Lung microvascular endothelial cell (primary cell): ENCODE measurements around the gene FAM222B. TPM values are rescaled to one million over a fixed set of nuclear protein-coding genes. Genes with fewer than 3 reads are reported as not detected.
"Not testable (repeated sequence)": the region's sequence is repeated elsewhere in the genome, so short reads cannot be mapped to it uniquely, and the experiment has no call there.

ENCODE experiments used
- DNase-seq, 2 donors: peaks; one replicate each; pipeline versions ENCODE4 v3.0.0 to v3.0.0-alpha.2; 2010; ENCODE audit warnings: low read depth in 2 of 2
- total RNA-seq: library from RNA; depleted of rRNA; stranded (reverse); fragments of >200 nt; gene quantifications from 2 replicates; pipeline ENCODE4 v1.2.1, GENCODE V29; 2014

FAM222B gene
- total RNA-seq, 1 donor from 2014 or later = 6.5 TPM

DNA sequence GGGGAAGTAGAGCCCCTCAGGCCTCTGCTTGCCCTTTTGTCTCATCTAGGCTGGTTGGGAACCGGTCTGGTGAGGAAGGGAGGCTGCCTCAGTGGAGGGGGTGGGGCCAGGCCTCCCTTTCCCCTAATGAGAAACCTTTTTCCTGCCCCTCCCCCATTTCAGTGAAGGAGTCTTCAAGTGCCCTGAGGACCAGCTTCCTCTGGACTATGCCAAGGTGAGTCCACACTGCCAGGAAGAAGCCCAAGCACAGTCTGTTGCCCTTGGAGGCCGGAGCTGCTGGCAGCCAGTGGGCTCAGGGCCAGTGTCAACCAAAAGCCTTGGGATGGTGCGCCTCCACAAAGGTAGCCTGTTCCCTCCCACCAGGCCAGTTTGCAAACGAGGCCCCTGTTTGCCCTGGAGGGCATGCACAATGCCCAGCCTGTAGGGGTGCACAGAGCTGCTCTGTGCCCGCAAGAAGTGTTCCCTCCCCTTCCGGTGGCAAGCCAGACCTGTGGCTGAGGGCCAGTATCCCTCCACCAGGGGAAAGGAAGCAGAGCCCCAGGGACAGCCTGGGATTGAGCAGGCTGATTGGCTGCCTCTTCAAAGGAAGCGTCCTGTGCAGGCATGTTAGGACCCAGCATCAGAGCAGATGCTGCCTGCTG is 95.4 kb downstream of the FAM222B start:
- peak in 1 of 2 donors; percentile 48 for DNase-seq

DNA sequence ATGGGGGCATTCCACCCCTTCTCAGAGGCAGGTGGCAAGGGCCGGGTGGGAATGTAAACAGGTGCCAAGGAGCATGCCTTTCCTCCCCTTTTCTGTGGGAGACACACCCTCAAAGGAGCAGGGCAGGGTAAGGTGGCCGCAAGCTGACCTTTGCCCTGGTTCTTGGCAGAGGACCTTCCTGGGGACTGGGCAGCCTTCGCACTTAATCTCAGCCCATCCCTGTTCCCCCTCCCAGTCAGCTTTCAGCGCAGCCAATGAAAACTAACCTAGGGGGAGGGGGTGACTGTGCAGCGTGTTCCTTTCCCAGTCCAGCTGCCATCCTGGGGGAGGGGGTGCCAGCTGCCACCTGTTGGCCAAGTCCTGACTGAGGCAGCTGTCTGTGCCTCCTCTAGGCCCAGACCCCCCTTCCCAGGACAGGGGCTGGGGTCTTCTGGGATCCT is 96.0 kb downstream of the FAM222B start:
- peak in 1 of 2 donors; percentile 43 for DNase-seq

DNA sequence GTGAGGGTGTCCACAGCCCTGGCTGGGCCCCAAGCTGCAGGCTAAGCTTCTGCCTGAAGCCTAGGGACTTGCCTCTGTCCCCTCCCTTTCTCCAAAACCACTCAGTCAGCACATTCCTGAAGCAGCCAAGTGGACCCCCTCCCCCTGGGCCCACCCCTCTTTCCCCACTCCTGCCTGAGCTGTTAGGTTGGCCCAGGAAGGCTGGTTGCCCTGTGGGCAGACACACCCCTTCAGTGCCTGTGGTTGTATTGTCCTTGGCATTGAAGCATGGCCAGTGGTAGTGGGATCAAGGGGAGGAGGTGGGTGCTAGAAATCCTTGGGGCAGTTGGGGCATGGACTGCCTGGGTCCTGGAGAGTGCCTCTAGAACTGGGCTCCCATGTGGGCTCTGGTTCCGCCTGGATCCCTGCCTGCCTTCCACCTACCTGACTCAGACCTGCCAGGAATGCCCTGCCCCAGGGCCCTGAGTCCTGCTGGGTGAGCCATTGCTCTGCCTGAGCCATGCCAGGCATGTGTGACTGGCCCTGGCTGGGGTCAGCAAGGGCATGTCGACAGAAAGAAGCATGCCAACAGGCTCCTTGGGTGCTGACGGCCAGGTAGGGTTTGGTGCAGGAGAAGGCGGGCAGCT is 96.7 kb downstream of the FAM222B start:
- DNase-seq = no peak

DNA sequence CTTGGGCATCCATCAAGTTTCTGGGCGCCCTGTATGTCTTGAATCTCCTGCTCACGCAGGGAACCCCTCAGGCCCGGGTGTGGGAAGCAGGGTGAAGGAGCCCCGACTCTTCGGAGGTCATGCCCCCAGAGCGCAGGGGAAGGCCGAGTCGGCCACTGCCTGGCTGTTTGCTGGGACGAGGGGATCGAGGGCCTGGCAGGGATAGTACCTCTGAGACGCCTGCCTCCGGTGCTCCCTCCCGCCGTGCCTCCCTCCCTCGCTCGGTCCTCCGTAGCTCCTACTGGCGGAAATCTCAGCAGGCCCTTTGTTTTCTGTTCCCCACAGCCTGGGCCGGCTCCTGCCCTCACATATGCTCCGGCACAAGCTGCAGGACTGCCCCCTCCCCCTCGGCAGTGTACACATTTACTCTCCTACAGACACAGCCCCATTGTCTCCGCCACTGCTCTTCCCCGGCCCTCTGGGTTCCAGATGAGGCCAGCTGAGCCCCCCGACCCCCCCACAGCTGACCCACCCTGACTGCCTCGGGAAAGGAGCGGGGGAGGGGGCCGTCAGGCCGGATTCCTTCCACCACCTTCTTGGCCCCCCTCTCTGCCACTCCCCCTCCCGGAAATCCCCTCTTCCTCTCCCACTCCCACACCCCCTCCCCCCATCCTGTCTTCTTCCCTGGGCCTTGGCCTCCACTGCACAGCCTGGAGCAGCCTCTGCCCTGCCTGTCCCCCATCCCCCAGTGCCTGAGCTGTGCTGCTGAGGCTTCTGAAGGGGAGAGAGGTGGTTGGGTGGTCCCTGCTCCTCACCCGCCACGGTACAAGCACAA is 97.4 kb downstream of the FAM222B start:
- peak; percentile 48 to 65 for DNase-seq

DNA sequence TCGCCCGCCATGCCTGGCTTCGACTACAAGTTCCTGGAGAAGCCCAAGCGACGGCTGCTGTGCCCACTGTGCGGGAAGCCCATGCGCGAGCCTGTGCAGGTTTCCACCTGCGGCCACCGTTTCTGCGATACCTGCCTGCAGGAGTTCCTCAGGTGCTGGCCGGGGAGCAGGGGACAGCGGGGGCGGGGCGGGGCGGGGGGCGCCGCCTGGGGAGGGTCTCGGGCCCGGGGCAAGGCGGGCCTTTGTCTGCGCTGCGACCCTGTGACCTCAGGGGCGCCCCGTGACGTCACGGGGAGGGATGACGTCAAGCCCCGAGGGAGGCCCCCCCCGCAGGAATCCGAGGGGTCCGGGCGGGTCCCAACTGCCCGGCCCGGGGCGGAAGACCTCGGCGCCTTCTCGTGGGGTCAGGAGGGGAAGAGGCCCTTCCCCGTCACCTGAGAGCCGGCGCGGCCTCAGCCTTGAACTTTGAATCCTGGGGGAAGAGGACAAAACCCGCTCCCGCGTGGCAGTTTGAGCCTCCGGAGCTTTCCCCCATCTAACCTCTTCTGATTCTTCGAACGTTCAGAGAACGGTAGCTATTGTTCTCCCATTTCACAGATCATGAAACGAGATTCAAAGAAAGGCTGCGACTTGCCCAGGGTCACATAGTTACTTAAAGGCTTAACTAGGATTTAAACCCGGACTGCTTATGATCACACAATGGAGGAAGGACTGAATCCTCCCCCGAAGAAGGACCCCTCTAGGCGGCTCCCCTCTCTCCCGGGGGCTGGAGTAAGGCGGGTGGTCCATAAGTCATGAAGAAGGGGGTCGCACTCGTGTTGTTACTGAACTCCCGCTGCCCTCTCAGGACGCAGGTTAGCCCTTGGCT is 98.3 kb downstream of the FAM222B start:
- peak; percentile 39 to 52 for DNase-seq

DNA sequence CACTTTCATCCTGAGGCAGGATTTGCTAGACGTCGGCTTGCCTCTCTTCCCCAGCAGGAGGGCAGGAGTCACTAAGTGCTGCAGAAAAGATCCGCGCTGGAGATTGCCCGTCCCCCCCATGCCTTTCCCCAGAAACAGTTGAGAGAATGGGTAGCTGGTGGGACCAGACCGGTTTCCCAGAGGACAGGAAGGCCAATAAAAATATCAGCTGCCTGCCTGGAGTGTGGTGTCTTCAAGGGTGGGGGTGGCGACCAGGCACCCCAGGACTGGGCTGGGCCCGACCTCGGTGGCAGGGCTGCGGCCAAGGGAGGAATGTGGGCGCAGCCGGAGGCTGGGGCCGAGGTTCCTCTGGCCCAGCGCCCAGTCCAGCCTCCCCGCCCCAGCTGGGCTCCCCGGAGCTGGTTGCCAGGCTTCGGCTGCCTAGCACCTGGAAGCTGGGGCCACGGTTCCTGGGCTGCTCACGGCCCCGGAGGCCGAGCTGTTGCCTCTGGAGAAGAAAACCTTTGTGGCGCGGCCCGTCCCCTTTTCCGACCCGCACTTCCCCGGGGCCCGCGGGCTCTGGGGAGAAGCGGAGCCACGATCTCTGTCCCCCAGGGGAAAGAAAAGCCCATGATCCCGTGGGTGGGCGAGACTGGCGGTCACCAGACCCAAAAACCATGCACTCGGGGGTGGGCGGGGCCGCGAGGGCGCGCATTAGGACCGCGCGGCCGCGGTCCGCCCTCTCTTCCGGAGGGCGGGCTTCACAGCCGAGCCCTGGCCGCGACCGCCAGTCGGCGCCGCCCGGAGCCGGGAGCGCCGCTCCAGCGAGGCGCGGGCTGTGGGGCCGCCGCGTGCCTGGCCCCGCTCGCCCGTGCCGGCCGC is 99.1 kb downstream of the FAM222B start, which contains the start of gene TRAF4:
TRAF4 (plus strand) TSS at position 769 of the 861 bp plus-strand sequence. CDS start 102 bp downstream, outside the sequence.
- peak; percentile 75 to 83 for DNase-seq

DNA sequence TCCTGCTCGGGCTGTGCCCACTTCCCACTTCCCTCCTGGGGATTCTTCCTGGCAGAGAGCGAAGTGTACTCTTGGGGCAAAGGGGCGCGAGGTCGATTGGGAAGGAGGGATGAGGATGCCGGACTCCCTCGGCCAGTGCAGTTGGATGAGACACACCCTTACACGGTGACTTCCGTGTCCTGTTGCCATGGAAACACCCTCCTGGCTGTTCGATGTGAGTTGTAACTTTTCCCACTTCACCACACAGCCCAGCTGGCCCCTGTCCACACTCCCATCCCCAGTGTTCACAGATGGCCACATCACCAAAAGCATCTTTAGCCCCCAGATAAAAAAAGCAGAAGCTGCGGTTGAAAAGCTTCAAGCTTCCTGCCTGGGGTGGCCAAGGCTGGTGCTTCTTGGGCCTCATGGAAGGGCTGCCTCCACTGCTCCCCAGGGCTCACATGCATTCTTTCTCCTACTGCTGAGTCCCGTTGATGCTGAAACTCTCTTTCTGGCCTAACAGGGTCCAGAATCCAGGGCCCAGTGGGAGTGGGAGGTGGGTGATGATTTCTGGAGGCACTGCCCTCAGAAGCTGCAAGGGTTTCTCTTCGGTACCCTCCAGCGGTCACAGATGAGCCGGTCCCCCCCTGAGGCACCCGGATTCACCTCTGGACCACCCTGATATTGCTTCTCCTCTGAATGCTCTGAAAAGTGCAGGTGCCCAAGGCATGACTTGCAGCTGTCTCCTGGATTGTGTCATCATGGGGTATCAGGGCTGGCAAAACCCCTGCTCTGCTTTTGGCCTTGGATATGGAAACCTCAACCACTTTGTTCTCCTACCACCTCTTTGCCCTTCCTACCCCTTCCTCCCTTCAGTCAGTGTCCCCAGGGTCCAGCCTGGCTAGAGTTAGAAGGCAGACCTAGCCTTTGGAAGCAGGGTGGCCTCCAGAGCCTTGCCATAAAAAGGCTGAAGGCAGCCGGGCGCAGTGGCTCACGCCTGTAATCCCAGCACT is 100.9 kb downstream of the FAM222B start:
- DNase-seq = no peak

DNA sequence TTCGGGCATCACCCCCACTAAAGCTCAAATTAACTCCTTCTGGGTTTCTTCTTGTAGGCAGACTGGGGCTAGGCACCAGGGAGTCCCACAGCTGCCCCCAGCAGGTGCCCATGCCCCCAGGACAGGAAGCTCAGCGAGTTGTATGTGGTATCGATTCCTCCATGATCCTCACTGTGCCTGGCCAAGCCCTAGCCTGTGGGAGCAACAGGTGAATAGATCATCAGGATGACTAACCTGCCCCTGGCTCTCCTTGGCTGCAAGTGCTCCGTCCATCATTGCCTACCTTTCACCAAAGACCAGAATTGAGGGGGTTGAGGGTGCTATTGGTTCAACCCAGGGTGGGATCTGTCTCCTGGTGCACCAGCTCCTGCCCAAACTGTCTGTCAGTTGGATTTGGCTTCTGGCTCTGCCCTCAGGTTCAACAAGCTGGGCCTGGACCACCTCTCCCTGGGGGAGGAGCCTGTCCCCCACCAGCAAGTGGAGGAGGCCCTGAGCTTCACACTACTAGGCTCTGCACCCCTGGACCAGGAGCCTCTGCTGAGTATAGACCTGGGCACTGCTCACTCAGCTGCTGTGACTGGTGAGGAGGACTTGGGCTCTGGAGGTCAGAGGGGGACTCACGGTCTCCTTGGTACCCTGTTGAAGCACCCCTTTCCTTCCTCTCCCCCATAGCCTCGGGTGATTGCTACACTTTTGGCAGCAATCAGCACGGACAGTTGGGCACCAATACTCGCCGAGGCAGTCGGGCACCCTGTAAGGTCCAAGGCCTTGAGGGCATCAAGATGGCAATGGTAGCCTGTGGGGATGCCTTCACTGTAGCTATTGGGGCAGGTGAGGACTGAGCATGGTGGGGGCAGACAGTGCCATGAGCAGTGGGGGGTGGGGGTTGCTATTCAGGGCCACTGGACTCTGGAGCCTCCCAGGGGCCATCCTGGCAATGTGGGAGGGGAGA is 101.9 kb downstream of the FAM222B start:
- DNase-seq = no peak

DNA sequence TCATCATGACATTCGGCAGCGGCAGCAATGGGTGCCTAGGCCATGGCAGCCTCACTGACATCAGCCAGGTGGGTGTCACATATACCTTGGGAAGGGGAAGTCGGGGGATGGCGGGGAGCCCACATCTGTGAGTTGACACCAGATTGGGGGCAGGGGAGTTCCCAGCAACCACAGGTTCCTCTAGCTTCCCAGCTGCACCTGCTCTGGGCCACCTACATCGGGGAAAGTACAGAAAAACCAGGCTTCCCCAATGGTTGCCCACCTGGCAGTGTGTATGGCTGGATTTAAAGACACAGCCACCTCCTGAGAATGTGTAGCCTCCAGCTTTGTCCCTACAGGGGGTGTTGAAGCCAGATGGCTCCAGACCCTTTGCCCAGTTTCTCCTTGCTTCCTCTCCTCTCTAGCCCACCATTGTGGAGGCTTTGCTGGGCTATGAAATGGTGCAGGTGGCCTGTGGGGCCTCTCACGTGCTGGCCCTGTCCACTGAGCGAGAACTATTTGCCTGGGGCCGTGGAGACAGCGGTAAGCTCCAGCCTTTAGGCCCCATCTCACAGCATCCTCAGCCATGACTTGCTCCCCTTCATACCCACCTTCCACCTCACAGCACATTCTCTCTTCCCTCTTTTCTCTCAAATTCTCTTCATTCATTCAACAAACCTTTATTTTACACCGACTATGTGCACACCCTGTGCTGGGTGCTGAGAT is 103.8 kb downstream of the FAM222B start:
- DNase-seq = no peak

DNA sequence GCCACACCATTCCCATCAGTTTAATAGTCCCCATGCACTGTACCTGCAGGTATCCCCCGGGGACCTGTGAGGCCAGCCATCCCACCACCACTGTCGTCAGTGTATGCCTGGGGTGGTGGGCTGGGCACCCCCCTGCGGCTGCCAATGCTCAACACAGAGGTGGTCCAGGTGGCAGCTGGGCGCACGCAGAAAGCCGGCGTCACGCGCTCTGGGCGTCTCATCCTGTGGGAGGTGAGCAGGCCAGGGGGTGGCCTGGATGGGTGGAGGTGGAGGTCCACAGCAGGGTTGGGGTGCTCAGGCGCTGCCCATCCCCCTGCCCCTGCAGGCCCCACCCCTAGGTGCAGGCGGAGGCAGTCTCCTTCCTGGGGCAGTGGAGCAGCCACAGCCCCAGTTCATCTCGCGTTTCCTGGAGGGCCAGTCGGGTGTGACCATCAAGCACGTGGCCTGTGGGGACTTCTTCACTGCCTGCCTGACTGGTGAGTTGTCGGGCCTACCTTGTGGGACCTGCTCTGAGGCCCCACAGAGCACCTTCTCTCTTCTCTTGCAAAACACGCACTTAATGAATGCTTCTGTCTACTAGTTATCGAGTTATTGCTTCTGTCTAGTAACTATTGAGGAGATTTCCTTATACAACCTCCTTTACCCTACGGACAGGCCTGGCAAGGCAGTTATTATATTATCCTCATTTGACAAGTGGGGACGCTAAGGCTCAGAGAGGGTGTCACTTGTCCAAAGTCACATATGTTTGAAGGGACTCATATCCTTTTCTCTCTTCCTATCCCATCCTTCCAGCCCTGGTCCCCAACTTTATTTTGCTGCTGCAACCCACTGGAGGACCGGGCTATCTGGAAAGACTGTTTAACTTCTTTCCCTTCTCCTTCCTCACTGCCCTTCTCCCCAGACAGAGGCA is 104.6 kb downstream of the FAM222B start:
- no peak for DNase-seq

DNA sequence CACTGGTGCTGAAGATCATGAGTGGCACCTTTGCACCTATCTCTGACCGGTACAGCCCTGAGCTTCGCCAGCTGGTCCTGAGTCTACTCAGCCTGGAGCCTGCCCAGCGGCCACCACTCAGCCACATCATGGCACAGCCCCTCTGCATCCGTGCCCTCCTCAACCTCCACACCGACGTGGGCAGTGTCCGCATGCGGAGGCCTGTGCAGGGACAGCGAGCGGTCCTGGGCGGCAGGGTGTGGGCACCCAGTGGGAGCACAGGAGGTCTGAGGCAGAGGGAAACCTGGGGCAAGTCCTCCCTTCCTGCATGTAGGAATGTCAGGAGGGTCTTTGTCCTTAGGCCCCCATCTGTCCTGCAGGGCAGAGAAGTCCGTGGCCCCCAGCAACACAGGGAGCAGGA is 105.3 kb downstream of the FAM222B start:
- no peak for DNase-seq

DNA sequence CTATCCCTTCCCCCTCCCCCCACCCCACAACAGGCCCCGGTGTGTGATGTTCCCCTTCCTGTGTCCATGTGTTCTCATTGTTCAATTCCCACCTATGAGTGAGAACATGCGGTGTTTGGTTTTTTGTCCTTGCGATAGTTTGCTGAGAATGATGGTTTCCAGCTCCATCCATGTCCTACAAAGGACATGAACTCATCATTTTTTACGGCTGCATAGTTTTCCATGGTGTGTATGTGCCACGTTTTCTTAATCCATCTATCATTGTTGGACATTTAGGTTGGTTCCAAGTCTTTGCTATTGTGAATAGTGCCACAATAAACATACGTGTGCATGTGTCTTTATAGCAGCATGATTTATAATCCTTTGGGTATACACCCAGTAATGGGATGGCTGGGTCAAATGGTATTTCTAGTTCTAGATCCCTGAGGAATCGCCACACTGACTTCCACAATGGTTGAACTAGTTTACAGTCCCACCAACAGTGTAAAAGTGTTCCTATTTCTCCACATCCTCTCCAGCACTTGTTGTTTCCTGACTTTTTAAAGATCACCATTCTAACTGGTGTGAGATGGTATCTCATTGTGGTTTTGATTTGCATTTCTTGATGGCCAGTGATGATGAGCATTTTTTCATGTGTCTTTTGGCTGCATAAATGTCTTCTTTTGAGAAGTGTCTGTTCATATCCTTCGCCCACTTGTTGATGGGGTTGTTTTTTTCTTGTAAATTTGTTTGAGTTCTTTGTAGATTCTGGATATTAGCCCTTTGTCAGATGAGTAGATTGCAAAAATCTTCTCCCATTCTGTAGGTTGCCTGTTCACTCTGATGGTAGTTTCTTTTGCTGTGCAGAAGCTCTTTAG is 106.4 kb downstream of the FAM222B start:
- DNase-seq = not testable (repeated sequence)

DNA sequence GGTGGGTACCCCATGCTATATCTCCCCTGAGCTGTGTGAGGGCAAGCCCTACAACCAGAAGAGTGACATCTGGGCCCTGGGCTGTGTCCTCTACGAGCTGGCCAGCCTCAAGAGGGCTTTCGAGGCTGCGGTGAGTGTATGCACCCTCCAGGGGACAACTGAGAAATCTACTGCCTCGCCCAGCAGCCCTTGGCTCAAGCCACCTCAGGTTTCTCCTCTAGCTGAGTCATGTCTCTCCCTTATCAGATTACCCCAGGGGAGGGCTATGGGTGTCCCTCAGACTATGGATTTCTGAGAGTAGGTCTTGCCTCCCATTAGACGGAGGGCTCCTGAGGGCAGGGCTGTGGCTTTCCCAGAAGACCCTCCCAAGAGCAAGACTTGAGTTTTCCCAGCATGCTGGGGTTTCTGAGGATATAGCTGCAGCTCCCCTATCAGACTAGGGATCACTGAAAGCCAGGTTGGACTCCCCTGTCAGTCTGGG is 107.3 kb downstream of the FAM222B start:
- no peak for DNase-seq

DNA sequence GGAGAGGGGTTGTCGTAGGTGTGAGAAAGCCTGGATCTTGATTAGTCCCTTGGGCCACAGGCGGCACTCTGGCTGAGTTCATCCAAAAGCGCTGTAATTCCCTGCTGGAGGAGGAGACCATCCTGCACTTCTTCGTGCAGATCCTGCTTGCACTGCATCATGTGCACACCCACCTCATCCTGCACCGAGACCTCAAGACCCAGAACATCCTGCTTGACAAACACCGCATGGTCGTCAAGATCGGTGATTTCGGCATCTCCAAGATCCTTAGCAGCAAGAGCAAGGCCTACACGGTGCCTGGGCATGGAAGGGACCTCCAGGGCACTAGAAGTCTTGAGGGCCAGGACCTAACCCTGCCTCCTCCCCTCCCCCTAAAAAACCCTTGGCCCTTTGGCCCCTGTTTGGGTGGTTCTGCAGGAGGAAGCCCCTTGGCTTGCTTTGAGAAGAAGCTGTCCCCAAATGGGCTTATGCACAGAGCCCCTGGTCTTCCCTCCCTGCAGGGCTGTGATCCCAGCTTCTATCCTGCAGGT is 107.8 kb downstream of the FAM222B start:
- DNase-seq = no peak

DNA sequence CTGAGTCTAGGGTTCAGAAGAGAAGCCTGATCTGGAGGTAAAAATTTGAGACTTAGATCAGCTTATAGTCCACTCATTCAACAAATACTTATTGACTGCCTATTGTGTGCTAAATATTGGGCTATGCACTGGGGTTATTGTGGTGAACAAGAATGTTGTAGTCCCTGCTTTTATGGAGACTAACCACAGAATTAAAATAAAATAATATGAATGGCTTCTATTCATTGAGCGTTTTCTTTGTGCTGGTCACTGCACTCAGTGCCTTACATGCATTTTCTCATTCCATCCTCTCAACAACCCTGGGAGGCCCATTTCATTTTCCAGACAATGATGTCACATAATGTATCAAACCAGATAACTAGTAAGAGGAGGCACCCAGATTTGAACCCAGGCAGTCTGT is 109.2 kb downstream of the FAM222B start:
- DNase-seq = no peak
